CD4-positive, alpha-beta T cell treated with Interleukin-21 for 1 hour (primary cell): Measurements from ENCODE around the gene STK32C.
"Not testable (repeated sequence)": the region's sequence is repeated elsewhere in the genome, so short reads cannot be mapped to it uniquely, and the experiment has no call there.

Experiments used
- DNase-seq: peaks from one replicate; pipeline ENCODE4 v3.0.0-alpha.2; 2020

STK32C gene

GRCh38 chr10:132279873-132280645 is 27.7 kb downstream of the STK32C start:
- no peak for DNase-seq

- no peak for DNase-seq
Measured at GRCh38 chr10:132277311-132277741, 30.4 kb downstream of the STK32C start.

- DNase-seq = no peak
Measured at GRCh38 chr10:132276706-132277105, 31.0 kb downstream of the STK32C start.

GRCh38 chr10:132276179-132276675 is 31.5 kb downstream of the STK32C start:
- no peak for DNase-seq

GRCh38 chr10:132275426-132276178 is 32.1 kb downstream of the STK32C start:
- no peak for DNase-seq

GRCh38 chr10:132274986-132275385 is 32.8 kb downstream of the STK32C start:
- no peak for DNase-seq

- no peak for DNase-seq
Measured at GRCh38 chr10:132274581-132274980, 33.2 kb downstream of the STK32C start.

- DNase-seq = no peak
Measured at GRCh38 chr10:132273966-132274365, 33.8 kb downstream of the STK32C start.

GRCh38 chr10:132273304-132273944 is 34.3 kb downstream of the STK32C start:
- no peak for DNase-seq

GRCh38 chr10:132272231-132272971 is 35.3 kb downstream of the STK32C start:
- no peak for DNase-seq

- no peak for DNase-seq
Measured at GRCh38 chr10:132271458-132272230, 36.1 kb downstream of the STK32C start.

- no peak for DNase-seq
Measured at GRCh38 chr10:132270721-132271457, 36.9 kb downstream of the STK32C start.

- no peak for DNase-seq
Measured at GRCh38 chr10:132270256-132270655, 37.5 kb downstream of the STK32C start.

GRCh38 chr10:132269266-132270230 is 38.2 kb downstream of the STK32C start:
- DNase-seq = no peak

- not testable (repeated sequence) for DNase-seq
Measured at GRCh38 chr10:132267916-132268315, 39.8 kb downstream of the STK32C start.

GRCh38 chr10:132266594-132267161 is 41.1 kb downstream of the STK32C start:
- no peak for DNase-seq

- no peak for DNase-seq
Measured at GRCh38 chr10:132265890-132266496, 41.8 kb downstream of the STK32C start.

GRCh38 chr10:132264966-132265889 is 42.5 kb downstream of the STK32C start:
- no peak for DNase-seq
